ENCODE data around the gene TM4SF5. TPM values are rescaled to one million over a fixed set of nuclear protein-coding genes. Genes with fewer than 3 reads are reported as not detected.

Gene TM4SF5
- polyA plus RNA-seq, 1 of the 3 experiments (the other 2 are of a cell fraction), result not detected

GRCh38 chr17:4810696-4811290, 39.1 kb downstream of the TM4SF5 start:
- POLR2A ChIA-PET, result no interaction called here
- WGBS (ENCODE audit: low lambda C conversion rate), result 91% methylated on average over 10 of the region's 13 CpGs
- Histone ChIP-seq H3K36me3 (replicated peaks in 1 of 2; ENCODE audit: control insufficient read depth in 1 of 2, insufficient read depth in 2 of 2, low read length in 1 of 2) (peaks cover 9 to 16% of the 10 kb centered on the region in 2 experiments), H3K9me3 (no peaks in the 10 kb centered on the region), H3K4me2 (no peak overlapping the region), H3K4me1 (ENCODE audit: control insufficient read depth in 1 of 2, insufficient read depth in 2 of 2, low read depth in 1 of 2, low read length in 1 of 2) (peaks cover 0 to 8% of the 10 kb centered on the region in 2 experiments; a peak in 1 of 4 replicates), H3K79me2 (ENCODE audit: insufficient read depth) (peaks cover 12% of the 10 kb centered on the region; the same call in 1 of the 2 replicates), H3K27me3 (ENCODE audit: insufficient read depth) (no peaks in the 10 kb centered on the region), H4K20me1 (ENCODE audit: insufficient read depth) (no peaks in the 10 kb centered on the region), H2AFZ (ENCODE audit: low read depth) (no peak overlapping the region), H3F3A (replicated peaks; ENCODE audit: insufficient read depth) (no peaks in the 10 kb centered on the region), H3K9ac (no peak overlapping the region), H3K9me2 (no peaks in the 10 kb centered on the region), H3K27ac (ENCODE audit: low read depth in 2 of 2, low read length in 1 of 2) (no peak overlapping the region), H3K4me3 (ENCODE audit: low read depth in 2 of 2, low read length in 1 of 2) (no peak overlapping the region)
- CTCF ChIA-PET, result interaction anchor here (0.9 to 1.3 kb wide), 3 partner anchors 21 to 79 kb away, joined by 3 to 7 read pairs (median 6); partner anchors contain the start of gene GLTPD2
- no peak for DNase-seq
- TF ChIP-seq JUND (IDR thresholded peaks at IDR 0.05) (no peak), USF1 (IDR thresholded peaks at IDR 0.05; ENCODE audit: borderline replicate concordance, low read depth) (no peak), MXI1 (IDR thresholded peaks at IDR 0.05; ENCODE audit: low read depth, low read length) (no peak), IRF3 (IDR thresholded peaks at IDR 0.05; ENCODE audit: low read depth, low read length) (no peak), RCOR1 (IDR thresholded peaks at IDR 0.05; ENCODE audit: low read length) (no peak), NRF1 (IDR thresholded peaks at IDR 0.05; ENCODE audit: low read depth, low read length) (no peak), CHD2 (IDR thresholded peaks at IDR 0.05; ENCODE audit: low read length, partially characterized antibody) (no peak)

- POLR2A ChIA-PET, result no interaction called here
- no peak overlapping the region for H3K4me2 ChIP-seq
Measured at GRCh38 chr17:4811471-4811870, 39.8 kb downstream of the TM4SF5 start.

More at GRCh38 chr17:4811471-4811870, 39.8 kb downstream of the TM4SF5 start:
- no peak overlapping the region for H3K4me3 ChIP-seq (ENCODE audit: low read depth in 2 of 2, low read length in 1 of 2)
- DNase-seq, result no peak
- CTCF ChIA-PET, result interaction anchor here (1.3 kb wide), 1 partner anchor 78 kb away, joined by 6 read pairs; no protein-coding TSS in a partner anchor
- no peak for TF ChIP-seq NFIC (IDR thresholded peaks at IDR 0.05; ENCODE audit: borderline replicate concordance)
- no peak for TF ChIP-seq MAX (IDR thresholded peaks at IDR 0.05; ENCODE audit: low read depth)
- no peak for TF ChIP-seq TCF12 (IDR thresholded peaks at IDR 0.05)
- no peak for TF ChIP-seq YY1 (IDR thresholded peaks at IDR 0.05; ENCODE audit: low read depth)
- no peak for TF ChIP-seq TAF1 (IDR thresholded peaks at IDR 0.05; ENCODE audit: borderline replicate concordance, low read depth, low read length)
- TF ChIP-seq FOXJ3 (CRISPR knock-in tag; IDR thresholded peaks at IDR 0.05), result no peak
- no peak for TF ChIP-seq NRF1 (IDR thresholded peaks at IDR 0.05; ENCODE audit: low read depth, low read length)
- no peak for TF ChIP-seq RCOR1 (IDR thresholded peaks at IDR 0.05; ENCODE audit: low read length)
- no peak for TF ChIP-seq RXRA (IDR thresholded peaks at IDR 0.05; ENCODE audit: borderline replicate concordance, low read depth)
- TF ChIP-seq GATA2 (CRISPR knock-in tag; IDR thresholded peaks at IDR 0.05), result no peak
- no peak for TF ChIP-seq RAD21 (IDR thresholded peaks at IDR 0.05; ENCODE audit: low read length)
- no peak for TF ChIP-seq ELF1 (IDR thresholded peaks at IDR 0.05)
- no peak for TF ChIP-seq PBX3 (IDR thresholded peaks at IDR 0.05)
- no peak for TF ChIP-seq EZH2phosphoT487 (IDR thresholded peaks at IDR 0.05; ENCODE audit: borderline replicate concordance, low read depth)
- no peak for TF ChIP-seq EP300 (IDR thresholded peaks at IDR 0.05; ENCODE audit: borderline replicate concordance in 1 of 2, low read depth in 1 of 2, low read length in 1 of 2)
- TF ChIP-seq GABPA (IDR thresholded peaks at IDR 0.05; ENCODE audit: low read depth), result no peak
- TF ChIP-seq USF2 (IDR thresholded peaks at IDR 0.05; ENCODE audit: borderline replicate concordance, low read depth, low read length), result no peak
- no peak for TF ChIP-seq MXI1 (IDR thresholded peaks at IDR 0.05; ENCODE audit: low read depth, low read length)
- no peaks in the 10 kb centered on the region for H3F3A ChIP-seq (replicated peaks; ENCODE audit: insufficient read depth)
- peaks cover 0 to 8% of the 10 kb centered on the region in 2 experiments; a peak in 1 of 4 replicates for H3K4me1 ChIP-seq (ENCODE audit: control insufficient read depth in 1 of 2, insufficient read depth in 2 of 2, low read depth in 1 of 2, low read length in 1 of 2)
- WGBS (ENCODE audit: low lambda C conversion rate), result 97% methylated on average over 12 of the region's 12 CpGs
- no peak overlapping the region for H3K27ac ChIP-seq (ENCODE audit: low read depth in 2 of 2, low read length in 1 of 2)
- H3K9me3 ChIP-seq, result no peaks in the 10 kb centered on the region
- H3K9ac ChIP-seq, result no peak overlapping the region
- no peaks in the 10 kb centered on the region for H3K9me2 ChIP-seq
- no peaks in the 10 kb centered on the region for H3K27me3 ChIP-seq (ENCODE audit: insufficient read depth)
- H4K20me1 ChIP-seq (ENCODE audit: insufficient read depth), result no peaks in the 10 kb centered on the region
- H2AFZ ChIP-seq (ENCODE audit: low read depth), result no peak overlapping the region
- H3K36me3 ChIP-seq (replicated peaks in 1 of 2; ENCODE audit: control insufficient read depth in 1 of 2, insufficient read depth in 2 of 2, low read length in 1 of 2), result peaks cover 10 to 16% of the 10 kb centered on the region in 2 experiments
- H3K79me2 ChIP-seq (ENCODE audit: insufficient read depth), result peaks cover 6% of the 10 kb centered on the region; the same call in 1 of the 2 replicates

Measured in SK-N-SH (cell line).